Peyer's patch (tissue), 4 donors: ENCODE data around the gene SCUBE3. TPM values are rescaled to one million over a fixed set of nuclear protein-coding genes. Genes with fewer than 3 reads are reported as not detected.

Experiments used
- DNase-seq, 3 donors: peaks; one replicate each; pipeline ENCODE4 v3.0.0-alpha.2; 2017 to 2019
- H3K27ac ChIP-seq, 4 donors: fragments of 200-600 bp; sonication (generic); one replicate each; pipeline ENCODE4 v1.5.1; 2016 to 2019
- H3K27me3 ChIP-seq, 2 donors: fragments of 200-600 bp; sonication (generic); one replicate each; pipeline ENCODE4 v1.5.1; 2019
- H3K36me3 ChIP-seq, 3 donors: fragments of 200-600 bp; sonication (generic); one replicate each; pipeline ENCODE4 v1.5.1; 2016 to 2019
- H3K4me1 ChIP-seq, 4 donors: fragments of 200-600 bp; sonication (generic); one replicate each; pipeline ENCODE4 v1.5.1; 2016 to 2019
- H3K4me3 ChIP-seq, 4 donors: fragments of 200-600 bp; sonication (generic); 1 replicate in 3 of 4; 2 replicates in 1 of 4; pipeline ENCODE4 v1.5.1; 2016 to 2019; ENCODE audit warnings: mild to moderate bottlenecking in 1 of 4
- H3K9me3 ChIP-seq, 4 donors: fragments of 200-600 bp; sonication (generic); one replicate each; pipeline ENCODE4 v1.5.1; 2016 to 2019; ENCODE audit warnings: mild to moderate bottlenecking in 1 of 4
- CTCF ChIP-seq, 6 experiments: fragments of 450-650 bp in 4 of 6; fragments of 200-600 bp in 2 of 6; sonication (generic) in 1 of 6; IDR thresholded peaks; one replicate each; pipeline ENCODE4 v1.5.1; 2017 to 2019; ENCODE audit warnings: antibody characterized with exemption in 6 of 6, mild to moderate bottlenecking in 3 of 6, moderate library complexity in 1 of 6
- POLR2A ChIP-seq, 2 donors: fragments of 450-650 bp; IDR thresholded peaks; one replicate each; pipeline ENCODE4 v1.5.1; 2017; ENCODE audit warnings: antibody characterized with exemption in 2 of 2, mild to moderate bottlenecking in 2 of 2, moderate library complexity in 2 of 2
- total RNA-seq, 4 donors: library from RNA; depleted of rRNA; stranded (reverse); fragments of >200 nt; gene quantifications; one replicate each; pipeline ENCODE4 v1.1.0, GENCODE V29; 2016

The SCUBE3 gene
- total RNA-seq, 4 donors from 2014 or later: not detected

- TF ChIP-seq POLR2A (IDR thresholded peaks at IDR 0.05) (no peak), CTCF (IDR thresholded peaks at IDR 0.05) (no peak)
- H3K4me1 ChIP-seq: peaks cover 0 to 10% (median 0%) of the 10 kb centered on the region in 4 donors
- no peaks in the 10 kb centered on the region for H3K9me3 ChIP-seq
- no peaks in the 10 kb centered on the region for H3K27me3 ChIP-seq
- no peak for DNase-seq
- no peak overlapping the region for H3K27ac ChIP-seq
- H3K4me3 ChIP-seq: no peak overlapping the region
- no peaks in the 10 kb centered on the region for H3K36me3 ChIP-seq
These were observed 60.2 kb downstream of the SCUBE3 start for GRCh38 chr6:35273822-35274559.

- Histone ChIP-seq H3K27ac (no peak overlapping the region), H3K4me3 (no peak overlapping the region), H3K4me1 (peaks cover 0 to 10% (median 0%) of the 10 kb centered on the region in 4 donors), H3K9me3 (no peaks in the 10 kb centered on the region), H3K27me3 (no peaks in the 10 kb centered on the region), H3K36me3 (no peaks in the 10 kb centered on the region)
- no peak for DNase-seq
- no peak for TF ChIP-seq POLR2A (IDR thresholded peaks at IDR 0.05)
- no peak for TF ChIP-seq CTCF (IDR thresholded peaks at IDR 0.05)
These were observed 62.0 kb downstream of the SCUBE3 start for GRCh38 chr6:35275744-35276260.

GRCh38 chr6:35278708-35279107 lies 65.0 kb downstream of the SCUBE3 start:
- Histone ChIP-seq H3K4me3 (no peak overlapping the region), H3K36me3 (peaks cover 0 to 27% (median 0%) of the 10 kb centered on the region in 3 donors), H3K9me3 (no peaks in the 10 kb centered on the region), H3K27ac (no peak overlapping the region), H3K4me1 (peaks cover 0 to 10% (median 0%) of the 10 kb centered on the region in 4 donors), H3K27me3 (no peaks in the 10 kb centered on the region)
- TF ChIP-seq CTCF (IDR thresholded peaks at IDR 0.05) (no peak), POLR2A (IDR thresholded peaks at IDR 0.05) (no peak)
- no peak for DNase-seq

GRCh38 chr6:35280903-35281302 lies 67.1 kb downstream of the SCUBE3 start:
- H3K4me3 ChIP-seq: no peak overlapping the region
- TF ChIP-seq CTCF (IDR thresholded peaks at IDR 0.05) (no peak), POLR2A (IDR thresholded peaks at IDR 0.05) (no peak)
- H3K27ac ChIP-seq: no peak overlapping the region
- DNase-seq: no peak
- H3K27me3 ChIP-seq: no peaks in the 10 kb centered on the region
- peaks cover 0 to 47% (median 0%) of the 10 kb centered on the region in 3 donors for H3K36me3 ChIP-seq
- peaks cover 0 to under 1% (median 0%) of the 10 kb centered on the region in 4 donors for H3K4me1 ChIP-seq
- no peaks in the 10 kb centered on the region for H3K9me3 ChIP-seq

- Histone ChIP-seq H3K4me3 (no peak overlapping the region), H3K27ac (no peak overlapping the region), H3K9me3 (no peaks in the 10 kb centered on the region), H3K4me1 (no peaks in the 10 kb centered on the region), H3K27me3 (no peaks in the 10 kb centered on the region), H3K36me3 (peaks cover 0 to 63% (median 0%) of the 10 kb centered on the region in 3 donors)
- no peak for TF ChIP-seq POLR2A (IDR thresholded peaks at IDR 0.05)
- TF ChIP-seq CTCF (IDR thresholded peaks at IDR 0.05): no peak
- no peak for DNase-seq
These were observed 68.7 kb downstream of the SCUBE3 start for GRCh38 chr6:35282472-35282871.
